ENCODE results near the gene METTL27.

DNA sequence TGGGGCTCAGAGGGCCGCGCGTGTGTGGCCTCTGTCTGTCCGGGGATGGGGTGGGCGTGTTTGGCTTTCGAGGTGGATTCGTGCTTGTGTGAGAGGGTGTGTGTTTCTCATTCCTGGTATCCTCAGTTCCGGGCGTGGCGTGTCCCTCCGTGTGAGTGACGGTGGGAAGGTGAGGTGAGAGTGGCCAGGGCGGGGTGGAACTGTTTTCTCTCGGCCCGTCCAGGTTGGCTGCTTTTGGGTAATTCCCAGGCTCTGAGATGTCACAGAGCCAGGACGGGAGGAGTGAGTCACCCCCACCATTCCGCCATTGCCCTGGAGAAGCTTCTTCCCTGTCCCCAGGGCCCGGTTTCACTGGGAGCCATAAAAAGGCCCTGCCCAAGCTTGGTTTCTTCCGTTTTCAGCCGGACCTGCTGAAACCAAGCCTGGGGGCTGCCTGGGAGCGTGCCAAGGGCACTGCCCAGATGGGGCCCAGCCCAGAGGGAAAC is 32.8 kb downstream of the METTL27 start:
- no peak for TF ChIP-seq EP300 (IDR thresholded peaks at IDR 0.05; ENCODE audit: low read depth)
- TF ChIP-seq POLR2AphosphoS5 (IDR thresholded peaks at IDR 0.05): peak in 2 of 3 donors; percentile 49 to 76
- no peak for TF ChIP-seq CTCF (IDR thresholded peaks at IDR 0.05)
- peak; percentile 64 for TF ChIP-seq POLR2A (IDR thresholded peaks at IDR 0.05)

All from transverse colon (tissue), 4 donors.